ENCODE data around the gene CD180.

DNA sequence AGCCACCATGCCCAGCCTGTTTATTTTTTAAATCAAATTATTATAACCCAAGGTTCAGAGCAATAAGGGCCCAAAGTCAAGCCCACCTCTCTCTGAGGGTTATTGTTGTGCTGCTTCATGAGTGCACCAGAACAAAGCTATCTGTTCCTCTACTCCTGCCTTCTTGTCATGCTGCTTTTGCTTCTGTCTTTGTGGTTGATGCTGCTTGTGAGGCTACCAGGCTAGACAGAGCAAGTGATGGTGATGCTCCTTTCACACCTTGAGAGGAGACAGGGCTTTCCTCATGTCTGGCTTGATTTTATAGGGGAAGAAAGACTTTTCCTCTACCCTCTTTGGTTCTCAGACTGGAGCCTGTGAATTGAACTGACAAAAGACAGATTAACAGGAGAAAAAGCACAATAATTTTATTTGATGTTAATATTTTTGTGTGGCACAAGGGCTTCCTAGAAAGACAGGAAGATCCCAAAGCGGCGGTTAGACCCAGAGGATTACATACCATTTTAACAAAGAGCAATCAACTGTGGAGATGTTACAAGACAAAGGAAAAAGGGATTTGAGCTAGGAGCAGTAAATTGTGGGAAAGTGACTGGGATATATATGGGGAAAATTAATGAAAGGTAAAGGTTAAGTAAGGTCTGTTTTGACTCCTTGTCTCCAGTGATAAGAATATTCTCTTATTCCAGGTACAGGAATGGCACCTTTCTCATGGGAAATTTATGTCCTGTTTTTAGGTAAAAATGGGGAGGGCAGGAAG is 4.4 kb upstream of the CD180 start:
- TF ChIP-seq POLR2A (IDR thresholded peaks at IDR 0.05; ENCODE audit: low read depth, low read length): no peak
- TF ChIP-seq, protein P1, sequence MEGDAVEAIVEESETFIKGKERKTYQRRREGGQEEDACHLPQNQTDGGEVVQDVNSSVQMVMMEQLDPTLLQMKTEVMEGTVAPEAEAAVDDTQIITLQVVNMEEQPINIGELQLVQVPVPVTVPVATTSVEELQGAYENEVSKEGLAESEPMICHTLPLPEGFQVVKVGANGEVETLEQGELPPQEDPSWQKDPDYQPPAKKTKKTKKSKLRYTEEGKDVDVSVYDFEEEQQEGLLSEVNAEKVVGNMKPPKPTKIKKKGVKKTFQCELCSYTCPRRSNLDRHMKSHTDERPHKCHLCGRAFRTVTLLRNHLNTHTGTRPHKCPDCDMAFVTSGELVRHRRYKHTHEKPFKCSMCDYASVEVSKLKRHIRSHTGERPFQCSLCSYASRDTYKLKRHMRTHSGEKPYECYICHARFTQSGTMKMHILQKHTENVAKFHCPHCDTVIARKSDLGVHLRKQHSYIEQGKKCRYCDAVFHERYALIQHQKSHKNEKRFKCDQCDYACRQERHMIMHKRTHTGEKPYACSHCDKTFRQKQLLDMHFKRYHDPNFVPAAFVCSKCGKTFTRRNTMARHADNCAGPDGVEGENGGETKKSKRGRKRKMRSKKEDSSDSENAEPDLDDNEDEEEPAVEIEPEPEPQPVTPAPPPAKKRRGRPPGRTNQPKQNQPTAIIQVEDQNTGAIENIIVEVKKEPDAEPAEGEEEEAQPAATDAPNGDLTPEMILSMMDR (IDR thresholded peaks at IDR 0.05; ENCODE audit: extremely low read depth in 1 of 2, insufficient read depth in 1 of 2, low read depth in 1 of 2, low read length in 2 of 2): no peak
- TF ChIP-seq EZH2 (IDR thresholded peaks at IDR 0.05; ENCODE audit: borderline replicate concordance, low read depth, low read length, severe bottlenecking): no peak
- no peak for TF ChIP-seq POLR2AphosphoS5 (IDR thresholded peaks at IDR 0.05; ENCODE audit: insufficient read depth, low read depth, low read length)
- no peak for TF ChIP-seq FOS (IDR thresholded peaks at IDR 0.05; ENCODE audit: borderline replicate concordance, insufficient read depth, low read length)
